GM15510 (cell line): ENCODE results near the gene PYGB.

ENCODE experiments used
- POLR2A ChIP-seq: IDR thresholded peaks from 3 replicates; pipeline ENCODE4 v1.6.1; 2011; ENCODE audit warnings: borderline replicate concordance; ENCODE audit not compliant: insufficient read length; ENCODE audit errors: extremely low read depth

Gene PYGB

GRCh38 chr20:25247956-25248785 lies at the start of gene PYGB:
TSS of gene PYGB (plus strand) at chr20:25248085. CDS start at chr20:25248179, 94 bp downstream.
- TF ChIP-seq POLR2A: peak; percentile 97

DNA sequence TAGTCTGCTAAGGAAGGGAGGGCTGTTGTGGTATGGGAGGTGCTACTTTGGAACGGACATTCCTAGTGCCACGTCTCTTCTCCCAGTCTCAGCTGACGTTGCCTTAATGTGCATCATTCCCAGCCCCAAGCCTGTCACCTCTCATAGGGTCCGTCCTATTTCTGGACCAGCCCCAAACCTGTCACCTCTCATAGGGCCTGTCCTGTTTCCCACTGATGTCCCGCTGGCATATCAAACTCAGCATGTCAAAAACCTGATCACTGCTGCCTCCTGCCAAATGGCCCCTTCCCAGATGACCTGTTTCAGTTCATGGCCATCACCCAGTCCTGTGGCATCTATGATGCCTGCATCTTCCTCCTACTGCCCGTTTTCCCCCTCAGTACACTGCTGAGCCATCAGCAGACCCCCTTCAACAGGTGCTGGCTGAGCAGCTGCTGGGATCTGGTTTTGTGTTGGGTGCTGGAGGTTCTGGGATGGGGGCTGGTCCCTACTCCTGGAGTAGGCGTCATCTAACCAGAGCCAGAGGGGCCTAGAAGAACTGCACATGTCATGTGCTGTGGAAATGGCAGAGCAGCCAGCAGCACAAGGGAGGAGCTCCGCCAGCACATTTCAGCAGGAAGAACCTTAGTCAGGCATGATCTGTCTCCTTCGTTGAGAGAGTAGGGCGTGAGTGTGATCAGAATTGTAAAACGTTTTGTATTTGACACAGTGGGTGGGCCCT lies 49.1 kb upstream of the PYGB start:
- no peak for TF ChIP-seq POLR2A

DNA sequence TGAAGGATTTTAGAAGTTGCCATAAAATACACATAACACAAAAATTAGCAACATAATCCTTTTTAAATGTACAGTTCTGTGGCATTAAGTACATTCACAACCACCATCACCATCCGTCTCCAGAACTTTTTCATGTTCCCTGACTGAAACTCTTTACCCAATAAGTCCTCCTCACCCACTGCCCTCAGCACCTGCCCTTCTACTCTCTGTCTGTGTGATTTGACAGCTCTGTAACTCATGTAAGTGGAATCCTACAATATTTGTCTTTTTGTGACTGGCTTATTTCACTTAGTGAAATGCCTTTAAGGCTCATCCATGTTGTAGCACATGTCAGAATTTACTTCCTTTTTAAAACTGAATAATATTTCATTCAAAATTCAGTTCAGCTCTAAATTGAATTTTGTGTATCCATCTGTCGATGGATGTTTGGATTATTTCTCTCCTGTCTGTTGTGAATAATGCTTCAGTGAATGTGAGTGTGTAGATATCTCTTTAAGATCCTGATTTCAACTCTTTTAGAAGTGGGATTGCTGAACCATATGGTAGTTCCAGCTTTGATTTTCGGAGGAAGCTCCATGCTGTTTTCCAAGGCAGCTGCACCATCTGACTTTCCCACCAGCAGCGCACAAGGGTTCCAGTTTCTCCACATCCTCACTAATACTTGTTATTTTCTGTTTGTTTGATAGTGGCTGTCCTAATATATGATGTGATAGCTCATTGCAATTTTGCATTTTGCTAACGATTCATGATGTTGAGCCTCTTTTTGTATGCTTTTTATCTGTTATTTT lies 48.2 kb upstream of the PYGB start:
- TF ChIP-seq POLR2A: no peak

DNA sequence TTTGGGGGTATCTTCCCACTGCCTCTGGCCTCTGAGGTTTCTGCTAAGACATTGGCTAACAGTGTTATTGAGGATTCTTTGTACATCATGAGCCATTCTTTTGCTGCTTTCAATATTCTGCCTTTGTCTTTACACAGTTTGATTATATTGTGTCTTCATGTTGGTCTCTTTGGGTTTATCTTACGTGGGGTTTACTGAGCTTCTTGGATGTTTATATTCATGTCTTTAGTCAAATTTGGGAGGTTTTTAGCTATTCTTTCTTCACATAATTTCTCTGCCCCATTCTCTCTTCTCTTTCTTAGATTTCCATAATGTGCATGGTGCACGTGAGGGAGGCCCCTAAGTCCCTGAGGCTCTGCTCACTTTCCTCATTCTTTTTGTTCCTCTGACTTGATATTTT lies 44.8 kb upstream of the PYGB start:
- TF ChIP-seq POLR2A: no peak

DNA sequence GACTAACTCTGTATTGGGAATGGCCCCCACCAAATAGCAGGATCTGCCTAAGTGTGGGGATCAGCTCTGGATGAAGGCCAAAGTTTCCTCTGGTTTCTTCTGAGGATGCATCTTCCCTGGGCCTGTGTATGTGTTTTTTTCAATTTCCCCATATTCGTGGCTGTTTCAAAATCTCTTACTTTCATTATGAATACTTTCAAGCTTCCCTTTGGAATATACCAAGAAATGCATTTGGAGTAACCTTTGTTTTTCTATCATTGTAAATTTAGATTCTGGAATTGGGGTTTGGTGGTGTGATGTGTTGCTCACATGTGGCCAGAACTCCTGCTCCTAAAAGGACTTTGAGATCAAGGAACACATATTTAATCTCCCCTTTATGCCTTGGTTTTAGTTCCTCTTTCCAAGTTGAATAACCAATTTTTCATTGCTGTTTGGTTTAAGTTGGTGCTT lies 44.0 kb upstream of the PYGB start:
- no peak for TF ChIP-seq POLR2A

GRCh38 chr20:25204550-25205276 lies 43.2 kb upstream of the PYGB start:
- no peak for TF ChIP-seq POLR2A

DNA sequence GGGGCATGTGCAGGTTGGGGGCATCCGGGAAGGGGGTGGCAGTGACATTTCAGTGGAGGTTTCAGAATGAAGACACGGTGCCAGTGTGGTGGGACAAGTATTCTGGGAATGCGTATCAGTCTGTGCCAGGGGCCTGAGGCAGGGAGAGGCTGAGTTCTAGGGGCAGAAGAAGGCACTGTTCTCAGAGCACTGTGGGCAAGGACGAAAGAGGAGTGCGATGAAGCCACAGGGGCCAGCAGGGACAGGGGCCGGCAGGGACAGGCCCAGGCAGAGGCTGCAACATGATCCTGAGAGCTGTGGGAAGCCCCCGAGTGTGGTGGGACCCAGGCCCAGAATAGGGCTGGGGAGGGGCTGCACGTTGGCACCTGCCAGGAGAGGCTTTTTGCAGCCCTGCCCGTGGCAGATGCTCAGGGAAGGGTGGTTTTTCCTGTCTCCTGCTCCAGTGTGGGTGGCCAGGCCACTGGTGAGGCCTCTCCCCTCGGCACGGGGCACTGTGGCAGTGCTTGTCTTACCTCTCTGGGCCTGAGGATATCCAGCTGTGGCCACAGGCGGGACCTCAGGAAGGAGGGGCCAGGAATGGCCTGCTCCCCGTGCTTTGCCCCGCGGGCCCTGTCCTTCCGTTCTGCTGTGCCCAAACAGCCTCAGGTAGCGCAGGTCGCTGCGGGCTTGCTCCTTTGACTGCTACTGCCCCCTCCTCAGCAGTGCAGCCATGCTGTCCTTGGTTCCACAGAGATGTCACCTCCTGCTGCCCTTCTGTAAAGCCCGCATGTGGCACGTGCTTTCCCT lies 42.4 kb upstream of the PYGB start:
- no peak for TF ChIP-seq POLR2A

DNA sequence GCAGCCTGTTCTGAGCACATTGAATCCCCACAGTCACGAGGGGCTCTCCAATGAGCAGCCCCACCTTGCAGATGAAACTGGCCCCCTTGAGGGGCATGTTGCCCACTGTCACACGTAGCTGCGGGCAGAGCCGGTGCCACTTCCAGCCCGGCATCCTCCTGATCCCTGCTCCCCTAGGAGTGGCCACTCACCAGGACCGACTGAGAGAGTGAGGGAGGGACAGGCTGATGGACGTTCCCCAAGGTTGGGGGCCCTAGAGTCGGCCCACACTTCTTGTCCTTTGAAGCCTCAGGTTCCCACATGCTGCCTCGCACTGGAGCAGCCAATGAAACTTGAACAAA lies 41.9 kb upstream of the PYGB start:
- no peak for TF ChIP-seq POLR2A

DNA sequence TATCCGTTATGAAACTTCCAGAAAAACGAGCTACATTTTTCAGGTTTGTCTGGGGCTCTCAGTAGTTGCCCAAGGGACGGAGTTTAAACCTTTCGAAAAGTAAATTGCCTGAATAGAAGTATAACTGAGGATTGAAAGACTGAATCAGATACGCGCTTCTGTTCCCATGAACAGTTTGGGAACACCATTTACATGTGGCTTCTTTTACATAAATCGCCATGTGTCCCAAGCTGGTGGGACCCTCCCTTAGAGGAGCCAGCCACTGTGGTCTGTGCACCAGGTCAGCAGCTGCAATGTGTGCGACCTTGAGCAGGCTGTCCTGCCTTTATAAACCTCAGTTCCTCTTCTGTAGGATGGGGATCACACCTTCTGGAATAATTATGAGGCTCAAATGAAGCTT lies 41.3 kb upstream of the PYGB start:
- TF ChIP-seq POLR2A: no peak

DNA sequence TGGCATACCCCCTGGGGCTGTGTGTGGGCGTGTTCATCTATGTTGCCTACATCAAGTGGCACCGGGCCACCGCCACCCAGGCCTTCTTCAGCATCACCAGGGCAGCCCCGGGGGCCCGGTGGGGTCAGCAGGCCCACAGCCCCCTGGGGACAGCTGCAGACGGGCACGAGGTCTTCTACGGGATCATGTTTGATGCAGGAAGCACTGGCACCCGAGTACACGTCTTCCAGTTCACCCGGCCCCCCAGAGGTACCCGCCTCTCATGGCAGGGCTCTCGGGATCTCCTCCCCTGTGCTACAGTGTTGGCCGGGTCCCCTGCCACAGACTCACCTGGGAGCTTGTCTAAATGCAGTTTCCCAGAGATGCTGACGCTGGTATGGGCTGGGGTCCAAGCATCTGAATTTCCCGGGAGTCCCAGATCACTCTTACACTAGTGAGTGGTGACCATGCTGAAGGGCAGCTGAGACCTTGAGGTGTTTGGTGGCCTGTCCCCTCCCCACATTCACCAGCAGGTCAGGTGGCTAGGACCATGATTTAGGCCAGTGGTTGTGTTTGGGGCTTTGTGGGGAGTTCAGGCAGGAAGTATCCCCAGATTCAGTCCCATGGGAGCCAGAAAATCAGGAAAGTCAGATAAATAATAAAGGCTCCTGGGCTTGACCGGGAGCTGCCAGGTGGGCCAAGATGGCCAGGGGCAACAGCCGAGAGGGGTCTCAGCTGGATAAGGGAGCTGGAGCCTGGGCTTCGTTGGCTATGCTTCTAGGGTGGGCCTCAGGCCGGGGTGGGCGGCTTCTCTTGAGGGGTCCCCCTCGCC lies 40.5 kb upstream of the PYGB start:
- TF ChIP-seq POLR2A: no peak

DNA sequence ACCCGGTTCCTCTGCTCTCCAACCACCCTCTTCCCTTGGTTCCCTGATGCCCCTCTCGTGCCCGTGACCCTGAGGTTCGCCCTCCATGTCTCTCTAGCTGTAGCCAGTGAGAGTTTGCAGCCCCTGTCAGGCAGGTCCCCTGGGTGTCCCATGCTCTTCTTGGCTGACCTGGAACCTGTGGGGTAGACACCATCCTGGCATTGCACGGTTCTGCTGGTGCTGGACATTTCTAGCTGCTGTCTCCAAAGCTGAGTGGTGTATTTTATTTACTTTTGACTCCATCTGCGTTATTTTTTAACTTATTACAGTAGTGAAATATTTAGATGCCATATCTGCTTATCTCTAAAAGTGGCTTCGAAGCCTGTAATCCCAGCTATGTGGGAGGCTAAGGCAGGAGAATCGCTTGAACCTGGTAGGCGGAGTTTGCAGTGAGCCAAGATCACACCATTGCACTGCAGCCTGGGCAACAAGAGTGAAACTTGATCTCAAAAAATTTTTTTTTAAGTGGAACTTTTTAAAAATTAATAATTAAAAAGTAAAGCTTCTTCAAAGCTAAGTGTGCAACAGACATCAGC lies 39.8 kb upstream of the PYGB start:
- TF ChIP-seq POLR2A: no peak

- no peak for TF ChIP-seq POLR2A
Observed at GRCh38 chr20:25209400-25209799, 38.5 kb upstream of the PYGB start.

DNA sequence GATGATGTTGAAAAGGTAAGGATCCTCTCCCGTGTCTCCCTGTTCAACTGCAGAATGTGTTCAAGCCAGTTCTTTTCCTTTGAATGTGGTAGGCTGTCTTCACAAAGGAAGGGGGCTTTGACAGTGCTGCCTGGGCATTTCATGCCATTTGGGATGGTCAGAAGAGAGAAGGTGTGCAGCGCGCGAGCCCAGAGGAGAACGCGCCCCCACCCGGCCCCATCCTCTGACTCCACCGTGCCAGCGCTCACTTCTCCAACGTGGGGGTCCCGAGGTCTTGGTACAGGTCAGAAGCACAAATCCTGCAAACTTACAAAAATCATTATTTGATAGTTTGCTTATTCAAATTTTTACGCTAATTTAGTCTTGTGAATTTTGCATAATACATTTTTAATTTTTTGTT lies 38.0 kb upstream of the PYGB start:
- TF ChIP-seq POLR2A: no peak
